ENCODE data around the gene IFT122. TPM values are rescaled to one million over a fixed set of nuclear protein-coding genes. Genes with fewer than 3 reads are reported as not detected.
"Not testable (repeated sequence)": the region's sequence is repeated elsewhere in the genome, so short reads cannot be mapped to it uniquely, and the experiment has no call there.

Gene IFT122
- total RNA-seq, 1 donor from 2014 or later = 9.1 TPM

GRCh38 chr3:129483870-129484269 is 43.8 kb downstream of the IFT122 start:
- no peak for TF ChIP-seq CTCF (IDR thresholded peaks at IDR 0.05; ENCODE audit: insufficient read depth, low read length, poor library complexity, severe bottlenecking)
- DNase-seq (ENCODE audit: low read depth) = no peak
- Histone ChIP-seq H3K36me3 (ENCODE audit: control insufficient read depth, insufficient read depth, low read length) (no peaks in the 10 kb centered on the region), H3K4me3 (ENCODE audit: low read depth, low read length) (no peak overlapping the region), H3K27me3 (ENCODE audit: control insufficient read depth, insufficient read depth, low read length) (no peaks in the 10 kb centered on the region)

GRCh38 chr3:129485146-129485545 is 45.1 kb downstream of the IFT122 start:
- DNase-seq (ENCODE audit: low read depth); H3K36me3 ChIP-seq (ENCODE audit: control insufficient read depth, insufficient read depth, low read length); H3K4me3 ChIP-seq (ENCODE audit: low read depth, low read length); H3K27me3 ChIP-seq (ENCODE audit: control insufficient read depth, insufficient read depth, low read length): not testable (repeated sequence)

GRCh38 chr3:129485721-129486663 is 46.0 kb downstream of the IFT122 start:
- no peak overlapping the region for H3K4me3 ChIP-seq (ENCODE audit: low read depth, low read length)
- no peaks in the 10 kb centered on the region for H3K27me3 ChIP-seq (ENCODE audit: control insufficient read depth, insufficient read depth, low read length)
- no peak for TF ChIP-seq CTCF (IDR thresholded peaks at IDR 0.05; ENCODE audit: insufficient read depth, low read length, poor library complexity, severe bottlenecking)
- DNase-seq (ENCODE audit: low read depth) = no peak
- no peaks in the 10 kb centered on the region for H3K36me3 ChIP-seq (ENCODE audit: control insufficient read depth, insufficient read depth, low read length)

- H3K36me3 ChIP-seq (ENCODE audit: control insufficient read depth, insufficient read depth, low read length) = no peaks in the 10 kb centered on the region
- TF ChIP-seq CTCF (IDR thresholded peaks at IDR 0.05; ENCODE audit: insufficient read depth, low read length, poor library complexity, severe bottlenecking) = no peak
- no peaks in the 10 kb centered on the region for H3K27me3 ChIP-seq (ENCODE audit: control insufficient read depth, insufficient read depth, low read length)
- no peak for DNase-seq (ENCODE audit: low read depth)
- no peak overlapping the region for H3K4me3 ChIP-seq (ENCODE audit: low read depth, low read length)
These were observed 46.6 kb downstream of the IFT122 start for GRCh38 chr3:129486664-129487035.

- Histone ChIP-seq H3K27me3 (ENCODE audit: control insufficient read depth, insufficient read depth, low read length) (no peaks in the 10 kb centered on the region), H3K4me3 (ENCODE audit: low read depth, low read length) (no peak overlapping the region), H3K36me3 (ENCODE audit: control insufficient read depth, insufficient read depth, low read length) (no peaks in the 10 kb centered on the region)
- no peak for TF ChIP-seq CTCF (IDR thresholded peaks at IDR 0.05; ENCODE audit: insufficient read depth, low read length, poor library complexity, severe bottlenecking)
- no peak for DNase-seq (ENCODE audit: low read depth)
These were observed 47.3 kb downstream of the IFT122 start for GRCh38 chr3:129487183-129487867.

- not testable (repeated sequence) for H3K4me3 ChIP-seq (ENCODE audit: low read depth, low read length); H3K27me3 ChIP-seq (ENCODE audit: control insufficient read depth, insufficient read depth, low read length); DNase-seq (ENCODE audit: low read depth)
These were observed 47.9 kb downstream of the IFT122 start for GRCh38 chr3:129487868-129488335.

GRCh38 chr3:129489258-129489657 is 49.2 kb downstream of the IFT122 start:
- not testable (repeated sequence) for H3K4me3 ChIP-seq (ENCODE audit: low read depth, low read length); H3K36me3 ChIP-seq (ENCODE audit: control insufficient read depth, insufficient read depth, low read length); DNase-seq (ENCODE audit: low read depth); H3K27me3 ChIP-seq (ENCODE audit: control insufficient read depth, insufficient read depth, low read length)

More at GRCh38 chr3:129487868-129488335, 47.9 kb downstream of the IFT122 start:
- not testable (repeated sequence) for H3K36me3 ChIP-seq (ENCODE audit: control insufficient read depth, insufficient read depth, low read length)
